Keratinocyte (primary cell): ENCODE results near the gene CD4. TPM values are rescaled to one million over a fixed set of nuclear protein-coding genes. Genes with fewer than 3 reads are reported as not detected.

Experiments used
- DNase-seq: peaks from one replicate; pipeline ENCODE4 v3.0.0-alpha.2; 2011; ENCODE audit warnings: low read depth, missing footprints, low spot score
- FAIRE-seq: peaks from 2 replicates; lab custom pipeline; 2011; peaks lifted over from hg19 to GRCh38; lab: Jason Lieb, UNC
- H2AFZ ChIP-seq: 2 replicates; pipeline ENCODE4 v1.6.0; 2012; ENCODE audit warnings: low read length, control low read depth, inconsistent platforms; ENCODE audit not compliant: control insufficient read depth
- H3K27ac ChIP-seq: 2 replicates; pipeline ENCODE4 v1.5.1; 2011; ENCODE audit warnings: low read length; ENCODE audit not compliant: control insufficient read depth, insufficient read depth
- H3K27me3 ChIP-seq: 3 replicates; pipeline ENCODE4 v1.6.0; 2011; ENCODE audit warnings: low read length; ENCODE audit not compliant: control insufficient read depth, insufficient read depth; ENCODE audit errors: extremely low read depth
- H3K36me3 ChIP-seq, 2 experiments: 2 replicates in 1 of 2; 3 replicates in 1 of 2; pipeline ENCODE4 v1.5.1; 2011; ENCODE audit warnings: low read length in 2 of 2, mild to moderate bottlenecking in 1 of 2; ENCODE audit not compliant: control insufficient read depth in 2 of 2, insufficient read depth in 2 of 2; ENCODE audit errors: extremely low read depth in 1 of 2
- H3K4me1 ChIP-seq: 3 replicates; pipeline ENCODE4 v1.5.1; 2011; ENCODE audit warnings: low read length; ENCODE audit not compliant: control insufficient read depth, insufficient read depth; ENCODE audit errors: extremely low read depth
- H3K4me2 ChIP-seq: 3 replicates; pipeline ENCODE4 v1.6.0; 2011; ENCODE audit warnings: low read depth, low read length; ENCODE audit not compliant: control insufficient read depth, insufficient read depth; ENCODE audit errors: extremely low read depth
- H3K4me3 ChIP-seq, 3 experiments: fragments of 200-600 bp in 1 of 3; sonication (generic) in 1 of 3; 2 replicates in 2 of 3; 3 replicates in 1 of 3; pipeline ENCODE4 v1.5.1; 2011 to 2016; ENCODE audit warnings: low read length in 3 of 3, mild to moderate bottlenecking in 3 of 3, control low read depth in 2 of 3, inconsistent platforms in 1 of 3, low read depth in 1 of 3, mixed read lengths in 1 of 3, mixed run types in 1 of 3, moderate library complexity in 1 of 3; ENCODE audit not compliant: control insufficient read depth in 2 of 3, insufficient read depth in 2 of 3; ENCODE audit errors: extremely low read depth in 1 of 3
- H3K79me2 ChIP-seq: 2 replicates; pipeline ENCODE4 v1.6.0; 2012; ENCODE audit warnings: low read length; ENCODE audit not compliant: control insufficient read depth, insufficient read depth
- H3K9ac ChIP-seq: 3 replicates; pipeline ENCODE4 v1.6.0; 2011; ENCODE audit warnings: low read length; ENCODE audit not compliant: control insufficient read depth, insufficient read depth; ENCODE audit errors: extremely low read depth
- H3K9me1 ChIP-seq: 3 replicates; pipeline ENCODE4 v1.6.0; 2011; ENCODE audit warnings: low read length; ENCODE audit not compliant: control insufficient read depth, insufficient read depth; ENCODE audit errors: extremely low read depth
- H3K9me3 ChIP-seq: 2 replicates; pipeline ENCODE4 v1.5.1; 2012; ENCODE audit warnings: low read depth, low read length; ENCODE audit not compliant: control insufficient read depth
- H4K20me1 ChIP-seq: 3 replicates; pipeline ENCODE4 v1.6.0; 2011; ENCODE audit warnings: low read length; ENCODE audit not compliant: control insufficient read depth, insufficient read depth; ENCODE audit errors: extremely low read depth
- EZH2 ChIP-seq: IDR thresholded peaks from one replicate; pipeline ENCODE4 v1.6.1; 2012; ENCODE audit warnings: inconsistent platforms, mild to moderate bottlenecking, low read length, moderate library complexity
- dilution Hi-C: fragments of 300-500 bp; cut with MboI; formaldehyde crosslinking; loops from one replicate; pipeline ENCODE4 v1.7.0; 2020; ENCODE audit warnings: low sequenced_read_pairs; ENCODE audit not compliant: extremely low pct_ligation_motif_present
- polyA plus RNA-seq, 5 experiments: library from polyadenylated mRNA; depleted of rRNA in 3 of 5; stranded (reverse) in 3 of 5; stranded (forward) in 1 of 5; unstranded in 1 of 5; fragments of >200 nt; gene quantifications; 1 replicate in 1 of 5; 2 replicates in 3 of 5; 3 replicates in 1 of 5; pipeline versions ENCODE4 v1.2.1 to v1.2.3, GENCODE V29; 2011 to 2012; ENCODE audit warnings: missing spikeins in 2 of 5, low read depth in 1 of 5, low replicate concordance in 1 of 5
- TF ChIP-seq, protein P1 (sequence below), 3 experiments: IDR thresholded peaks in 1 of 3; conservative IDR thresholded peaks in 1 of 3; optimal IDR thresholded peaks in 1 of 3; 2 replicates in 2 of 3; 3 replicates in 1 of 3; pipeline versions ENCODE3 to v1.5.1; 2011; ENCODE audit warnings: low read length in 3 of 3, mild to moderate bottlenecking in 3 of 3, moderate library complexity in 2 of 3, control low read depth in 1 of 3, inconsistent platforms in 1 of 3; ENCODE audit not compliant: insufficient read depth in 2 of 3; ENCODE audit errors: extremely low read depth in 1 of 3

The CD4 gene
- polyA plus RNA-seq, 1 donor (not counting 4 experiments of a cell fraction or from before 2014, with no cell fraction given) = 0.01 TPM

- dilution Hi-C loops = no loop called here
- FAIRE-seq (peak; percentile 95), DNase-seq (no peak)
- Histone ChIP-seq H3K9me3 (no peaks in the 10 kb centered on the region), H3K27me3 (no peaks in the 10 kb centered on the region), H3K36me3 (peaks cover 28 to 47% of the 10 kb centered on the region in 2 experiments), H2AFZ (no peak overlapping the region), H3K9me1 (peaks cover 2% of the 10 kb centered on the region), H3K4me2 (peak overlapping the region; percentile 34), H3K9ac (peak overlapping the region; percentile 40), H3K27ac (peak overlapping the region; percentile 72), H3K79me2 (peaks cover 12% of the 10 kb centered on the region), H4K20me1 (no peaks in the 10 kb centered on the region), H3K4me3 (no peak overlapping the region), H3K4me1 (peaks cover 28% of the 10 kb centered on the region)
- TF ChIP-seq EZH2 = no peak
- TF ChIP-seq, protein P1, sequence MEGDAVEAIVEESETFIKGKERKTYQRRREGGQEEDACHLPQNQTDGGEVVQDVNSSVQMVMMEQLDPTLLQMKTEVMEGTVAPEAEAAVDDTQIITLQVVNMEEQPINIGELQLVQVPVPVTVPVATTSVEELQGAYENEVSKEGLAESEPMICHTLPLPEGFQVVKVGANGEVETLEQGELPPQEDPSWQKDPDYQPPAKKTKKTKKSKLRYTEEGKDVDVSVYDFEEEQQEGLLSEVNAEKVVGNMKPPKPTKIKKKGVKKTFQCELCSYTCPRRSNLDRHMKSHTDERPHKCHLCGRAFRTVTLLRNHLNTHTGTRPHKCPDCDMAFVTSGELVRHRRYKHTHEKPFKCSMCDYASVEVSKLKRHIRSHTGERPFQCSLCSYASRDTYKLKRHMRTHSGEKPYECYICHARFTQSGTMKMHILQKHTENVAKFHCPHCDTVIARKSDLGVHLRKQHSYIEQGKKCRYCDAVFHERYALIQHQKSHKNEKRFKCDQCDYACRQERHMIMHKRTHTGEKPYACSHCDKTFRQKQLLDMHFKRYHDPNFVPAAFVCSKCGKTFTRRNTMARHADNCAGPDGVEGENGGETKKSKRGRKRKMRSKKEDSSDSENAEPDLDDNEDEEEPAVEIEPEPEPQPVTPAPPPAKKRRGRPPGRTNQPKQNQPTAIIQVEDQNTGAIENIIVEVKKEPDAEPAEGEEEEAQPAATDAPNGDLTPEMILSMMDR (optimal IDR thresholded peaks at IDR 0.05 in 1 of 3, IDR thresholded peaks at IDR 0.05 in 1 of 3, conservative IDR thresholded peaks at IDR 0.05 in 1 of 3; ENCODE audit: extremely low read depth in 1 of 3, insufficient read depth in 2 of 3, low read length in 3 of 3) = peak in 1 of 3 experiments; percentile 10
Measured at GRCh38 chr12:6745741-6746525, 43.4 kb upstream of the CD4 start.

DNA sequence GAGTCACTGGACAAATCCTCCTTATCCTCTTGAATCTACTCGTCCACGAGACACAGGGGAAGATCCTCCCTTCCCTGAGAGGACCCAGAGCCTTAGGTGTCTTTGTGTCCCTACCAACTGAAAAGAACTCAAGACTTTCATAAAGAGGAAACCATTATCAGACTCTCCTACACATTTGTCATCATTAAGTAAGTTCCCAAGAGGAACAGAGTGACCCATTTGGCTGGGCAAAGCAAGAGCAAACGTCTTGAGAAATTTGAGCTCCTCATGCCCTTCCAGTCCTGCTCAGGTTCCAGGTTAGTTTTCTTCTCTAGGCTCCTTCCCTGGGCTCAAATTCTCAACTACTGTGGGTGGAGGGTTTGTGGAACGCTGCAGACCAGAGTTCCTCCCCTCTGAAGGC, 42.1 kb upstream of the CD4 start:
- Histone ChIP-seq H3K4me3 (no peak overlapping the region), H3K9me3 (no peaks in the 10 kb centered on the region), H2AFZ (no peak overlapping the region), H3K4me2 (no peak overlapping the region), H3K36me3 (peaks cover 33 to 58% of the 10 kb centered on the region in 2 experiments), H3K79me2 (peaks cover 24% of the 10 kb centered on the region), H3K4me1 (peaks cover 41% of the 10 kb centered on the region), H3K9me1 (peaks cover 2% of the 10 kb centered on the region), H3K27ac (no peak overlapping the region), H3K9ac (no peak overlapping the region), H3K27me3 (no peaks in the 10 kb centered on the region), H4K20me1 (peaks cover 2% of the 10 kb centered on the region)
- DNase-seq = no peak
- dilution Hi-C loops = no loop called here
- TF ChIP-seq, protein P1 (optimal IDR thresholded peaks at IDR 0.05 in 1 of 3, IDR thresholded peaks at IDR 0.05 in 1 of 3, conservative IDR thresholded peaks at IDR 0.05 in 1 of 3; ENCODE audit: extremely low read depth in 1 of 3, insufficient read depth in 2 of 3, low read length in 3 of 3) = no peak
- no peak for TF ChIP-seq EZH2
- FAIRE-seq = no peak
